Measurements from ENCODE around the gene ARHGEF37.

GRCh38 chr5:149667829-149668330 is 86.6 kb downstream of the ARHGEF37 start:
- TF ChIP-seq CTCF (conservative IDR thresholded peaks at IDR 0.05 in 1 of 2, IDR thresholded peaks at IDR 0.05 in 1 of 2; ENCODE audit: extremely low read depth in 1 of 2, insufficient read depth in 1 of 2, low read depth in 1 of 2, low read length in 2 of 2) (no peak), EZH2 (IDR thresholded peaks at IDR 0.05; ENCODE audit: borderline replicate concordance, low read length) (no peak)

Data from mammary epithelial cell (primary cell).